HG03108 (cell line): Measurements from ENCODE around the gene EYA2.
"Not testable (repeated sequence)": the region's sequence is repeated elsewhere in the genome, so short reads cannot be mapped to it uniquely, and the experiment has no call there.

Source experiments
- ATAC-seq: cut with Tn5 transposase; IDR thresholded peaks from one replicate; pipeline ENCODE4 v1.9.1; 2021; ENCODE audit warnings: moderate library complexity; ENCODE audit not compliant: unreplicated experiment

Gene EYA2, protein sequence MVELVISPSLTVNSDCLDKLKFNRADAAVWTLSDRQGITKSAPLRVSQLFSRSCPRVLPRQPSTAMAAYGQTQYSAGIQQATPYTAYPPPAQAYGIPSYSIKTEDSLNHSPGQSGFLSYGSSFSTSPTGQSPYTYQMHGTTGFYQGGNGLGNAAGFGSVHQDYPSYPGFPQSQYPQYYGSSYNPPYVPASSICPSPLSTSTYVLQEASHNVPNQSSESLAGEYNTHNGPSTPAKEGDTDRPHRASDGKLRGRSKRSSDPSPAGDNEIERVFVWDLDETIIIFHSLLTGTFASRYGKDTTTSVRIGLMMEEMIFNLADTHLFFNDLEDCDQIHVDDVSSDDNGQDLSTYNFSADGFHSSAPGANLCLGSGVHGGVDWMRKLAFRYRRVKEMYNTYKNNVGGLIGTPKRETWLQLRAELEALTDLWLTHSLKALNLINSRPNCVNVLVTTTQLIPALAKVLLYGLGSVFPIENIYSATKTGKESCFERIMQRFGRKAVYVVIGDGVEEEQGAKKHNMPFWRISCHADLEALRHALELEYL

GRCh38 chr20:46894579-46894958 is at the start of gene EYA2:
TSS of gene EYA2 (plus strand) at chr20:46894843. CDS start at chr20:46990011, 95,168 bp downstream.
- ATAC-seq, result no peak

- ATAC-seq, result no peak
Observed at GRCh38 chr20:46844965-46845364, 49.7 kb upstream of the EYA2 start.

GRCh38 chr20:46849269-46849668 is 45.4 kb upstream of the EYA2 start:
- ATAC-seq, result no peak

DNA sequence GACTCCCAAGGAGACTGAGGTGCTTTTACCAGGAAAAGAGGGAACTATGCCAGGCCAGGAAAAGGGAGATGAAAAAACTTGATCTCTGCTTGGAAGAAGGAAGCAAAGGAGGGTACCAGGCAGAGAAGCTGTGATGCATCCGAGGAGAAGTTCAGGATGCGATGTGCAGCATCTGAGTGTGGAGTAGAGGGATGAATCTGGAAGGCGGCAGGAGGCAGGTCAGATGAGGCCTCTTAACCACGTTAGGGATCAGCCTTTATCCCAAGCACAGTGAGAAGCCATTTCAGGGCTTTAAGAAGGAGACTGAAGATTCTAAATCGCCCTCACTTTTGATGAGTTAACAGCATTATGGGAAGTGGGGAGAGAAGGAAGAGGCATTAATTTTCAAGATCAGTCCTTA is 44.9 kb upstream of the EYA2 start:
- no peak for ATAC-seq

- no peak for ATAC-seq
Observed at GRCh38 chr20:46850416-46850815, 44.2 kb upstream of the EYA2 start.

DNA sequence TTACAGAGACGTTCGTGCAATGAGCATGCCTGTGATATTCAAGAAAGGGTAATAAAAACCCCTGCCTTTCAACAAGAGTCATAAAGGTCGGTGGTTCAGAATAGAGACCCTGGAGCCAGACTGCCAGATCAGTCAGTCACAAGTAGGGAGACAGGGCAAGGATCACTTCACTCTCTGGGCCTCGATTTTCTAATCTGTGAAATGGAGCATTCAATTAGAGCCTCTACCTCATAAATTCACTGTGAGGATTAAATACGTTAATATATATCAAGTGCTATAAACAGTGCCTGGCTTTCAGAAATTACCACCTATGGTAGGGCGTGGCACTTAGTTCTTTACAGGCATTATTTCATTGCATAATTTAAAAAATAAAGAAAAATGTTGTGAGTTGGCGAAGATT is 43.7 kb upstream of the EYA2 start:
- ATAC-seq, result no peak

DNA sequence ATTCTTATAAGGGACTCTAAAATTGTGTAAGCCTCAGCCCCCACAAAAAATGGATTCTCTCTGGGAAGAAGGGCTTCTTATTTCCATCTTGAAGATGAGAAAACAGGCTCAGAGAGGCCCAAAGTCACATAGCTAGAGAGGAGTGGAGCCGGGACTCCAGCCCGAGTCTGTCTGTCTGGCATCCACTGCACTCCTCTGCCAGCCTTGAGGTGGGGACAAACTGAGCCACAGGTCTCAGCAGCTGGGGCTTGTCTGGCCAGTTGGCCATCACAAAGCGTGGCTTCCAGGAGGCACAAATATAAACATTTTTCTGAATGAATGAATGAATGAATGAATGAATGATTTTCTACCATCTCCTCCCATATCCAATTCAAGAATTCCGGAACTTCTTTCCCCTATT is 42.9 kb upstream of the EYA2 start:
- ATAC-seq, result no peak

- ATAC-seq, result no peak
Observed at GRCh38 chr20:46852313-46852712, 42.3 kb upstream of the EYA2 start.

DNA sequence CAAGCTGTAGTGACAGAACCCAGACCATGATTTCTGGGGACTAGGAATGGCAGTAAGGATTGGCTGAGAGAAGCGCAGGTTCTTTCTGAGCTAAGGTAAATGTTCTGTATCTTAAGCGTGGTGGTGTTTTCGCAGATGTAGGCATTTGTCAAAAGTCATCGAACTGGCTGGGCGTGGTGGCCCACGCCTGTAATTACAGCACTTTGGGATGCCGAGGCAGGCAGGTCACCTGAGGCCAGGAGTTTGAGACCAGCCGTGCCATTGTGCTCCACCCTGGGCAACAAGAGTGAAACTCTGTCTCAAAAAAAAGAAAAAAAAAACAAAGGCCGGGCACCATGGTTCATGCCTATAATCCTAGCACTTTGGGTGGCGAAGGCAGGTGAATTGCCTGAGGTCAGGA is 40.7 kb upstream of the EYA2 start:
- no peak for ATAC-seq

GRCh38 chr20:46857061-46857831 is 37.4 kb upstream of the EYA2 start:
- ATAC-seq, result no peak

DNA sequence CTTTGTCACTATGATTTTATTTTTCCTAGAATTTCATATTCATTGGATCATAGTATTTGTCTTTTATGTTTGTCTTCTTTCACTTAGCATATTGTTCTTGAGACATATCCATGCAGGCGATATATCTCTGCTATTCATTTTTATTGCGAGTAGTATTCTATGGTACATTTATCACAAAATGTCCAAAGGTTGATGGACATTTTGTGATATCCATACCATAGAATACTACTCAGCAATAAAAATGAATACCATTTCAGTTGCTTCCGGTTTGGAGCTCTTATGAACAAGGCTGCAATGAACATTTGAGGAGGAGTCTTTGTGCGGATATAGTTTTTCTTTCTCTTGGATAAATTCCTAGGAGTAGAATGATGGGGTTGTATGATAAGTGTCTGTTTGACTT is 28.8 kb upstream of the EYA2 start:
- no peak for ATAC-seq

GRCh38 chr20:46870041-46870440 is 24.6 kb upstream of the EYA2 start:
- no peak for ATAC-seq

DNA sequence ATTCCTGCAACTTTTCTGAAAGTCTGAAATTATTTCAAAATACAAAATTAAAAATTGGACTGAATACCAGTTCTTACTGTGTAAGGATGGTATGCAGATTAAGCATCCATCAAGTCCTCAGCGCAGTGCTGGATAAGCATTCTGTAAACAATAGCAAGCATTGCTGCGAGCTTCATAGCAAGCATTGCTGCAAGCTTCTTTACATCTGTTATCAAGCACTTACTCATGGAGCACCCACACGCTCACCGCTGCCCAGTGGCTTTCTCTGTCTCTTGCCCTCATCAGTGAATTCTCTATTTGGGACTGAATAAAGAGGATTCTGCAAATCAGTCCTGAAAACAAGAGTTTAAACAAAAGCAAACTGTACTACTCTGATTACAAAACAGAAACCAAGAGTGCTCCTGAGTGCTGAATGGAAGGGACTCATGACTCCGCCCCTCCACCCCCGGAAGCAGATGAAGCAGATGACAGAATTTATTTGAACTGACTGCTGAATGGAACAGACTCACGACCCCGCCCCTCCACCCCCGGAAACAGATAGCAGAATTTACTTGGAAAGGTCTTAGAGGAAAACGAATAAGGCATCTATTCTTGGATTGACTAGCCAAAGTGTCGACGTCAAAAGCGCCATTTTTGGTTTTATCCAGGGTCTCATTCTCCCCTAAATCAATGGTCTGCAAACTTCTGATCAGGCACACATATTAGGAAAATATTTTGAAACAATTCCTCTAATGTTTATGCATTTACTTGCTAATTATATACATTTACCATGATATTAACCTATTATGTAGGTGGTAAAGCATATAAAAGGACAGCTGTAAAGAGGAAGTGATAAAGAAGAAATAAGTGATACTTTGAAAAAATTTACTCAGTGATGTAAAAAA is 22.1 kb upstream of the EYA2 start:
- ATAC-seq, result no peak

GRCh38 chr20:46875059-46875458 is 19.6 kb upstream of the EYA2 start:
- ATAC-seq, result no peak

DNA sequence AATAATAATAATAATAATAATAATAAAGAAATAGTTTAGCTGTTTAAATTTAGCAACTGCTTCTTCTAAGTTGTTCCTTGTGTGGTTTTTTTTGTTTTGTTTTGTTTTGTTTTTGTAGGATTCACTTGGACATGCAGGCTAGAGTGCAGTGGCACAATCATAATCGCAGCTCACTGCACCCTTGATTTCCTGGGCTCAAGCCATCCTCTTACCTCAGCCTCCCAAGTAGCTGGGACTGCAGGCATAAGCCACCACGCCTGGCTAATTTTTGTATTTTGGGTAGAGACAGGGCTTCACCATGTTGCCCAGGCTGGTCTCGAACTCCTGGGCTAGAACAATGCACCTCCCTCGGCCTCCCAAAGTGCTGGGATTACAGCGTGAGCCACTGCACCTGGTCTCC is 15.3 kb upstream of the EYA2 start:
- ATAC-seq, result no peak

GRCh38 chr20:46879963-46880362 is 14.7 kb upstream of the EYA2 start:
- ATAC-seq, result not testable (repeated sequence)

DNA sequence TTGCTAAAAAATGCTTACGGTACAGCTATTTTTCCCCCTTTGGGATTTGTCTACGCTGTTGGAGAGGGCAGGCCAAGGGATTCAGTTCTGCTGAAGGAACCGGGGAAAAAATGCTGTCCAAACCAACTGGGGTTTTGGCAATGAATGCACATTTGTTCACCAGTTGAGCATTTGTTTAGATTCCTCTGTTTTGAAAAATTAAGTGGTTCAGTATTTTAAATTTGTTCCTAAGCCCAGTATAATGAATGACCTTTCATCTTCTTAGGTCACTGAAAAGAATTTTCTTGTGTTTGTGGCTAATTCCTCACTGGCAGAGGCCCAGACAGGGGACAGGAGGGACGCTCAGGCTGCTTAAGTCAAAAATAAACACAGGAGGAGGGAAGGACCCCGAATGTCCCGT is 10.8 kb upstream of the EYA2 start:
- ATAC-seq, result no peak

- no peak for ATAC-seq
Observed at GRCh38 chr20:46890682-46891081, 4.0 kb upstream of the EYA2 start.

GRCh38 chr20:46893051-46893450 is 1.6 kb upstream of the EYA2 start:
- ATAC-seq, result no peak

DNA sequence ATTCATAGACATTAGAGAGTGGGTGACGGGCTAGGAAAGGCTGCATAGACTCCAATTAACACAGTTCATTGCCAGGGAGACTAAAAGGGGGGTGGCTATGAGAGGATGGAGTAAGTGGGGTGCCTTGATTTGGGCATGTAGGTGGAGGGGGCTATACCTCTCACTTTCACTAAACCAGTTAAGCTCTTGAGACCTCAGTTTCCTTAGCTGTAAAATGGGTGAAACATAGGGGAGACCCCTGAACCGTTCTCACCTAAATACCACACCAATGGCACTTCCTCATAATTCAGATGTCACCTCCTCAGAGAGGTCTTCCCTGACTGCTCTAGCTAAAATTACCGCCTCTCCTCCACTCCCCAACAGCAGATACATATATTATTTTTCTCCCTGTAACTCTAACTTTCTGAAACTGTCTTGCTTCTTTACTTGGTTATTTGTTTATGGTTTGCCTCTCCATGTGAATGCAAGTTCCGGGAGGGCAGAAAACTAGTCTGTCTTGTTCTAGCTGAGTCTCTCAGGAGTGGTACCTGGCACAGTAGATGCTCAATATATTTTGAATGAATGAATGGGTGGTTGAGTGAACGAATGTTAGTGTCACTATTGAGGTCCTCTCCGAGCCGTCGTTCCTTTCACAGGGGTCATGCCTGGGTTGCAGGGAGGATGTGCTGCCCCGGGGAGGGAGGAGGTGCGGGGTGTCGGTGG is 615 bp upstream of the EYA2 start:
- ATAC-seq, result no peak
